COR-L47 (cell line): ENCODE measurements around the gene GINS1.
"Not testable (repeated sequence)": the region's sequence is repeated elsewhere in the genome, so short reads cannot be mapped to it uniquely, and the experiment has no call there.

ENCODE experiments used
- DNase-seq: peaks from one replicate; lab custom pipeline; 2025; lab: John Stamatoyannopoulos, UW

The GINS1 gene

DNA sequence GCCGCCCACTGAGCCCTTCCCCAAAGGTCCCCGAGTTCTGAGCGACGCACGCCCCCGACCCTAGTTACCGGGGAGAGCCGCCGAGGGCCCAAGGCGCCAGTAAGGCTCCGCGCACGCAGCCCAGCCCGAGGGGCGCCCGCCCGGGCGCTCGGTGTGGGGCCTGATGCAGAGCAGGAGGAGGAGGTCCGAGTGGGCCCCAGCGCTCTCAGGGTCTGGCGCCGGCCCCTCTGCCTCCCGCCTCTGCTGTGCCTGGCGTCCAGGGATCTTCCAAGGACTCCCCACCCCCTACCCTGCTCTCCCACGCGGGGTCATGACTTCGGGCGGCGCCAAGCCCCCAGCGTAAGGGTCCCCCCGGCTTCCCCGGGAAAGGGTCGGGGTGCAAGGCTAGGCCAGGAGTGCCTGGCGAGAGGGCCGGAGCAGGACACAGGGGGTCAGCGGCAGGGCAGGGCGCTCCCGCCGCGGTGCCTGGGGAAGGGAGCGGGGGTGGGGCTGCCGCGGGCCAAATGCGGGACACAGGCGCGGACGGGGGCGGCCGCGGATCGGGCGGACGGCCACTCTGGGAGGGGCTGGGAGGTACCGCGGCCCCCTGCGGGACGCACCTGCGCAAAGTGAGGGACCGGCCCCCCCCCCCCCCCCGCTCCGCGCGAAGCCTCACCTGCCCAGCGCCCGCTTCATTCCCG is 17.5 kb upstream of the GINS1 start:
- DNase-seq: peak; percentile 61

DNA sequence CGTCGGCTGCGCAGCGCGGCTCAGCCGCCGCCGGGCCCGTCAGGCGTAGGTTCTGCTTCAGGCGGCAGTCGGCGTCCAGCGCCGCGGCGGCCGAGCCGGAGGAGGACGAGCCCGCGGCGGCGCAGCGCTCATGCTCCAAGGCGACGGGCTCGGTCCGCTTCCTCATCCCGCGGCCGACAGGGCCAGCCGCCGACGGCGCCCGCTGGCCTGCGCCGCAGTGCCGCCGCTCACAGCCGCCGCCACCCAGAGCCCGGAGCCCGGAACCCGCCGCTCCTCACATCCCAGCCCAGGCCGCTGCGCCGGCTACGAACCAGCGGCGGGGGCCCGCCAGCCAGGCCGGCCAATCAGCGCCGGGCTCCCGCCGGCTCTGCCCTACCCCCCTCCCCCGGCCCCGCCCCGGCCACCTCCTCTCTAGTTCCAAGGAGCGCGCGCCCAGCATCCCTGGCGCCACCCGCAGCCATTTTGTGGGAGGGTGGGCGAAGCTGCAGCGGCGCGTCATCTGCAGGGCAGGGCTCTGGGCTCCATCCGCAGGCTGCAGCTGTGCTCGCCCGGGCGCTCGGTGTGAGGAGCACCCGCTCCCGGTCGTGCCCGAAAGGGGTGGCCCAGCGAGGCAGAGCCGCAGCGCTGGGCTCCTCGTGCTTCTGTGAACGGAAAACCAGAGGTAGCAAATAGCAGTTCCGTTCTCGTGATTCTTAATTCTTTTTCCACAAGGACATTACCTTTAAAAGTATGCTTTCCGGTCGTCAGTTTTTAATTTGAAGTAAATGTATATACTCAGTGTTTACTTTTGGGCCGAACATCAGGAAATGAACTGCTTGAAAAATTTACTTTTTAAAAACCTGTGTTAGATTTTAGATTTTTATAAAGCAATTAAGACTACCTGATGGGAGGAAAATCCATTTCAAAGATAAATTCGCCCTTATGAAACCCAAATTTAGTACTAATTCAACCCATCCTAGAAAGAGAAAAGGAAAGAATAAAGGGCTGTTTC is 16.6 kb upstream of the GINS1 start, which contains the start of gene ABHD12:
Gene ABHD12, minus strand, starts transcription at position 298 of the 991 bp plus-strand sequence. Its CDS starts 132 bp downstream, at position 166.
- DNase-seq: peak; percentile 95

DNA sequence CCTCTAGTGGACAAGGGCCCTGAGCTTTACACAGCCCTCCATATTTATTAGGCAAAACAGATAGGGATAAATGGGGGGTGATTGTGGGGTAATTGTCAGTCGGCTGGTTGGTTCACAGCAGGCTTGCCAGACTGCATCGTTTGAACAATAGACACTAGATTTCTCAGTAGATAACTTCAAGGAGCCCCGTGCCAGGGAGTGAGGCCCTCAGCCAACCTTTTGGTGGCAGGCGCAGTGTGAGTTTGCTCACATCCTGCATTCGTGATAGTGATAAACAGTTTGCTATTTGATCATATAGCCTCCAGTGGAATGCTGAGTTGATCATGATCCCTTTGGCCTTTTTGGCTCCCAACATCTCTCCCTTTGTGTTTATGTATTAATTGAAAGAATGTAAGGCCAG is 13.2 kb upstream of the GINS1 start:
- DNase-seq: no peak

DNA sequence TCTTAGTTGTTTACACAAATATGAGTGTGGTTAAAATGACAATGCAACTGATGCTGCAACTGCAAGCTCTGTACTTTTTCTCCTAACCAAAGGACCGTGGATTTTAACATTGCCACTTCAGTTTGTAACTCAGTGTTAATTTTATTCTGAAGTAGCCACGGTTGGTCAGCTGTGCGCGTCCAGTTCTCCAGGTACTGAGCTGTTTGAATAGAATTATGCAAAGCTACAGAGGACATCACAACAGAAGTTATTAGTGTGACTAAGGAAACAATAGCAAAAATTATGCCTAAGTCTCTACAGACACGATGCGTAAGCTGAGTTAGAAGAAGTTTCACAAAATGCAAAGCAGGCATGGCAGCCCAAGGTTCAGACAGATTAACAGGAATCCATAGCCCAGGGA is 12.5 kb upstream of the GINS1 start:
- no peak for DNase-seq

DNA sequence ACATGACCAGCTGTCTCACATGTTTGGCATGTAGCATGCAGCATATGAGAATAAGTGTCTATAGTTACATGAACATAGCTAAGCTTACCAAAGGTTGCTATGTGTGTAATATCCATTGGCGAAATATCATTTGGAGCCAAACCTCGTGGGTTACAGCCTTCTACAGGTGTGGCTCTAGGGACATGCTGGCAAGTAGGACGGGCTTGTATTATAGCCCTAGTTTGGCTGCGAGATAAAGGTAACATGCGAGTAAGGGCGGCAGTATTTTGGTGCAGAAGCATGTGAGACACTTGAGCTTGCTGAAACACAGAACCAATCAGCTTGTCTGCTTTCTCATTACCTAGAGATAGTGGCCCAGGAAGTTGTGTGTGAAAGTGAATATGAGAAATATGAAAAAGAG is 10.4 kb upstream of the GINS1 start:
- no peak for DNase-seq

DNA sequence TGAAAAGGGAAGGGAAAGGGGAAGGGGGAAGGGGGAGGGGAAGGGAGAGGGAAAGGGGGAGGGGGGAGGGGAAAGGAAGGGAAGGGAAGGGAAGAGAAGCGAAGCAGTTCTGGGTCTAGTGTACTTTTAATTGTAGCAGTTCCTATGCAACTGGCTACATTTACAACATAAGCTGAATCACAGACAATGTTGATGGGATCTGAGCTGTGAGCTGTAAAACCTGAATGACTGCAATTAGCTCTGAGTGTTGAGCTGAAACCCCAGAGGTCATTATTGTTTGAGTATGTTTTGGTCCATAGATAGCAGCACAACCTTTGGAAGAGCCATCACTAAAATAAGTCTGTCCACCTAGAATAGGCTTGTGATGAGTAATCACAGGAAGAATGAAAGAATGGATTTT is 9.7 kb upstream of the GINS1 start:
- DNase-seq: no peak

DNA sequence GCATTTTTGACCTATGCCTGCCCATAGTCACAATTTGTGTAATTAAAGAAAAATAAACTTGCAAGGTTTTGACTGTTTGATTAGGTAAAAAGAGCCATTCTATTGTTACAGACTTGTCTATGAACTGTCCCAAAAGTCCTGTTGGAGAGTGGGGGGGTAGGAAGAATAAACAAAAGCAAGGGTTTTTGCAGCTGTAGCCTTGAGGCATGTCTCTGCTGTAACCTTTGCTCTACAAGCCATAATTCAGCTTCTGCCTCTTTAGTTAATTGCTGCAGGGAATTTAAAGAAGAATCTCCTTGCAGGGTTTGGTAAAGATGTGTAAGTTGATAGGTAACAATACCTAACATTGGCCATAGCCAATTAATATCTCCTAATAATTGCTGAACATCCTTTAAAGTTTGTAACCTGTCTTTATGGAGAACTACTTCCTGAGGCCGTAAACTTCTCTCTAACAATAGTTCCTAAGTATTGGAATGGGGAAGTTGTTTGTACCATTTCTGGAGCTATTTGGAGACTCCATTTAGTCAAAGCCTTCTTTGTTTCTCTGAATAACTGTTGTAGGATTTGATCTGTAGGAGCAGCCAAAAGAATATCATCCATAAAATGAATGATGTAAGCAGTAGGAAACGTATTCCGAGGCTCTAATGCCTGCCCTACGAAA is 9.0 kb upstream of the GINS1 start:
- DNase-seq: no peak

DNA sequence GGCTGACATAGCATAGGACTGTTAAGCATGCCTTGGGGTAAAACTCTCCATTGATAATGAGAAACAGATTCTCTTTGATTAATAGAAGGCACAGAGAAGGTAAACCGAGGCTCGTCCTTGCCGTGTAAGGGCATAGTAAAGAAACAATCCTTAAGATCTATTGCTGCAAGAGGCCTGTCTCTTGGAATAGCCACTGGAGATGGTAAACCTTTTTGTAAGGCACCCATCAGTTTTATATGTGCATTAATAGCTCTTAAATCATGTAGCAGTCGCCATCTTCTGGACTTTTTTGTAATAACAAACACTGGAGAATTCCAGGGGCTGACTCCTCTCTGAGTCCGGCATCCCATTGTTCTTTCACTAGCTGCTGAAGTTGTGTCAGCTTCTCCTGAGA is 8.4 kb upstream of the GINS1 start:
- DNase-seq: peak; percentile 68

DNA sequence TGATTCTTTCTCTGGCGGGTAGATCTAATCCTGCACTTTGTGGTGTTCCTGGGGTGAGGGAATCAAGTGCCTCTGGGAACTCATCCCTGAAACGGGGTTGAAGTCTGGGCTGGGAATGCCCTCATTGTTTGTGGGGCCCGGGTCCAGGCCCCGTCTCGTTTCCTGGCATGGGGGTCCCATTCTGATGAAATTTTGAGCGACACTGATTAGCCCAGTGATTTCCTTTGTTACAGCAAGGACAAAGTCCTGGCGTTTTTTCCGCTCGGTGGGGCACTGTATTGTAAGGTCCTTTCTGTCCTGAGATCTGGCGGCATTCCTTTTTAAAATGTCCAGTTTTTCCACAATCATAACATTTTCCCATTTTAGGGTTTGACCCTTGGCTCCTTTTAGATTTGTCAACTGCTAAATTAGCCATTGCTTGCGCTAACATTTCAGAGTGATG is 7.2 kb upstream of the GINS1 start:
- DNase-seq: not testable (repeated sequence)

DNA sequence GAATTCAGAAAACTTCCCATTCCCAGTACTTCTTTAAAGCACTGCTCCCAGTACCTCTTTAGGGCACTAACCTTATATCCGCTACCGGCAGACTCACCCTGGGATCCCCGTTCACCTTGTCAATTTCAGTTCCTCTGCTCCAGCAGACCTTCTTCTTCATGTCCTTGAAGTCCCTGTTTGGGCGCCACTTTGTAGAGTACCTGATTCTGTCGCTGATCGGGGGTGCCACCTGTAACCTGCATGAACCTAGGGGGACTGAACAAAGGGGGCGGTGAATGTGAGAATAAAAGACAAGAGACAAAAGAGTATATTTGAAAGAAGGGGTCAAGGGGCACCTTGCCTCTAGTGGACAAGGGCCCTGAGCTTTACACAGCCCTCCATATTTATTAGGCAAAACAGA is 4.9 kb upstream of the GINS1 start:
- DNase-seq: no peak

DNA sequence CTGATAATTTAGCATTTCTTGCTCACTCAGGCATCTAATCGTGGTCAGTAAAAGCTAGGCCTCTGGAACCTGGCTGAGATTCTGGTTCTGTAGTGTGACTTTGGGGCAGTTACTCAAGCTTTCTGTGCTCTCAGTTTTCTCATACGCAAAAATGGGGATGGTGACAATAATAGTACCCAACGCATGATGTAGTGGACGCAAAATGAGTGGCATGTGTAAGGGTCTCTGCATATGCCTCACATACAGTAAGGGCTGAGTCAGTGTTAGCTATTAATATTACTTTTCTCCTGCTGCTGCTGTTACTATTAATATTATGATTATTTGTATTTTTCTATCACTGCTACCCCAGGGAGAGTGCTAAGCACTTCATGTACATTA is 686 bp downstream of the GINS1 start:
- DNase-seq: no peak

DNA sequence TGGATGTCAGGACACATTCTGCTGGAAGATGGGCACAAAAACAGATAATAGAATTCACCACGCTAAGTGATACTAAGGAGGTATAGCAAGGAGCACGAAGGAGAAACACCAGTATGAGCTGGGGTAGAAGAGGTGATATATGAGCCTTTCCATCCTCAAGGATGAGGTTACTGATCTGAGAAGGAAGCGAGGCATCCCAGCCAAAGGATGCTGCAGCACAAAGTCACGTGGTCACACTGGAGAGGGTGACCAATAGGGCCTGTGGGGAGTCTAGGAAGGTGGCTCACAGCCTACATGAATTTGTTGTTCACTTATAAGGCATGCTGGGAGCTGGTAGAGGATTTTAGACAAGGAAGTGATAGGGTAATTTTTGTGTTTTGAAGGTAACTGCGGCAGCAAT is 1.4 kb downstream of the GINS1 start:
- DNase-seq: no peak

DNA sequence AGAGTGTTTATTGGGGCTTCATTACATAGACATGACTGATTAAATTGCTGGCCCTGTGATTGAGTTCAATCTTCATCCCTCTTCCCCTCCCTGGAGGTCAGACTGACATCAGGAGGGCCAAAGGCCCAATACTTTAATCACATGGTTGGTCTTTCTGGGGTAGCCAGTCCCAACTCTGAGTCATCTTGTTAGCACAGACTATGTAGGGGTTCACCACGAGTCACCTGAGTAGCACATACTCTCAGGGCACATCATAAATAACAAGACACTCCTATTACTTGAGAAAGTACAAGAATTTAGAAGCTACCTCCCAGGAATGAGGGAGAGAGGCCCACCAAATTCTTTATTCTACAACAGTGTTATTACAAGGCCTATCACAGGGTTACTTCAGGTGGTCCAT is 11.3 kb downstream of the GINS1 start:
- no peak for DNase-seq

DNA sequence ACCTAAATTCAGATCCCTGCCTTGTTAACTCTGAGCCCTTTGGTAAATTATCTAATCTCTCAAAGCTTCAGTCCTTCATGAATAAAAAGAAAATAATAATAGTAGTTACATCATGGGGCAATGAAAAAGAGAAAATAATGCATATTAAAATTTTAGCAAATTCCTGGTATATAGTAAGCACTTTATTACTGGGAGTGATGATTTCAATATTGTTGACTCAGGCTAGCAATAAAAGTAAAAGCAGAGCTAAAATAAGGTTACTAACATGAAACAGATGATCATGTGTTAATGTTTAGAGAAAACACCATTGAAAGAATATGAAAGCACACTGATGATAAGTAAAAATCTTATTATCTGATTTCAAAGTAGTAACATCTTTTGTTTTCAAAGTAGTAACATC is 13.6 kb downstream of the GINS1 start:
- DNase-seq: no peak

DNA sequence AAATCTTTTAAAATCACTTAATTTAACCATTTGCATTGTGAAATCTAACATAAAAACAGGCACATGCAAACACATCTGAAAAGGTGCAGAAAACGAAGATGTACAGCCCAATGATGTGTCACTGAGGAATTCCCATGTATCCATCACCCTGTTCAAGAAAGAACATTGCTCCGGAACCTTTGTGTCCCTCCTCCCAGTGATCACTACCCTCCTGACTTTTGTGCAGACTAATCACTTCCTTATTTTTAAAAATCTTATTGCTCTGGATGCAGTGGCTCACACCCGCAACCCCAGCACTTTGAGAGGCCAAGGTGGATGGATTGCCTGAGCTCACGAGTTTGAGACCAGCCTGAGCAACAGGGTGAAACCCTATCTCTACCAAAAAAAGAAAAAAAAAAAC is 14.6 kb downstream of the GINS1 start:
- no peak for DNase-seq

DNA sequence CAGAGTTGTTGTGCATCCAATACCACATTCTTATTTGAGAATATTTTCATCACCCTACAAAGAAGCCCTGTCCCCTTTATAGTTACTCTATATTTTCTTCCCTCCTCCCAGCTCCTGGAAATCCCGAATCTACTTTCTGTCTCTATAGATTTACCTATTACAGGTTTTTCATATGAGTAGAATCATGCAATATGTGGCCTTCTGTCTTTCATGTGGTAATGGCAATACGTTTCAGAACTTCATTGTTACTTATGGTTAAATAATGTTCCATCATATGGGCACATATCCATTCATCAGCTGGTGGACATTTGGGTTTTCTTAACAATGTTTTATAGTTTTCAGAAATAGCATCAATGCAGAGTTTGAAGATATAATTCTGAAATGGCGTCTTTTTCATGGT is 17.1 kb downstream of the GINS1 start:
- DNase-seq: no peak

DNA sequence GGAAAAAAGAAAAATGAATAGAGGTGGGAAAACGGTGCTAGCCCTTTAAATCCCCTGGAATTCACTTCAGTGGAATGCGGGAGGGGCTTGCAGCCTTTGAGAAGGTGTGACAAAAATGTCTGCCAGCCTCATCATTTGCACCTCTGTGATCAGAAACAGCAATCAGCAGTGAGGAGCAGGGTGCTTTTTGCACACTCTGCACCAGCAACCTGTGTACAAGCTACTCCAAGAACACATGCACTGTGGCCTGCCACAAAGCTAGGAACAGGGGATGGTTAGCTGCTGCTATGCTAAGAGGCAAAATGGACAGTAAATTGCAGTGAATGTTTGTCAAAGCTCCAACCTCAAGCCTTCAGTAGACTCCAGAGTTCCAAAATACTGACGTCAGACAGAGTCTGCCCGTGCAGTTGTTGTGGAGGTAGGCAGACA is 29.7 kb downstream of the GINS1 start:
- DNase-seq: no peak

DNA sequence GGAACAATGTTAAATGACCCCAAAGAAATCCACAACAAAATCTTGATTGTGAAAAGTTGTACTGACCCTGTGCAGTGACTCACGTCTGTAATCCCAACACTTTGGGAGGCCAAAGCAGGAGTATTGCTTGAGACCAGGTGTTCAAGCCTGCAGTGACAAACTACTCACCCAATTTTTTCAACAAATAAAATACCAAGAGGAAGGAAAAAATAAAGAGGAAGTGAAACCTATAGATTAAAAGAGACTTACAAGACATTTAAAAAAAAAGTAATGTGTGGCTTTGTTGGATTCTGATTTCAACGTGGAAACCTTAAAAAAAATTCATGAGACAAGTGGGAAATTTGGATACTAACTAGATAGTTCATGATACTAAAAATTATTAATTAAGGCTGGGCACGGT is 31.9 kb downstream of the GINS1 start:
- no peak for DNase-seq

DNA sequence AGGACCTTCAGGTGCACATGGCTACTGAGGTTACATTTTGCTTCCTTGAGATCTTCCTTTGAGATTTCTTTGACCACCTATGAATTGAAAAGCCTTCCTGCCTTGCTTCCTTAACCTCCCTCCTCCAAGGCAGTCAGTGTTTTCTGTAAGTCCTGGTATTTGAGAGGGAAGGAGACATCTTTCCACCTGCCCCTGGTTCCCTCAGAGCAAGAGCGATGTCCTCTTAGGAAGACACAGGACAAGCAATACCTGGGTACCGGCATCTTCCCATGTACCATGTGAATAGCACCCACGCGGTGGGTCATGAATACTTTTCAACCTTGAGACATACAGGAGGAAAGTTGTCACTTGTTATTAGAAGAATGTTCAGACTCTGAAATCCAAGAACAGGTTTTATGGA is 37.1 kb downstream of the GINS1 start:
- no peak for DNase-seq

DNA sequence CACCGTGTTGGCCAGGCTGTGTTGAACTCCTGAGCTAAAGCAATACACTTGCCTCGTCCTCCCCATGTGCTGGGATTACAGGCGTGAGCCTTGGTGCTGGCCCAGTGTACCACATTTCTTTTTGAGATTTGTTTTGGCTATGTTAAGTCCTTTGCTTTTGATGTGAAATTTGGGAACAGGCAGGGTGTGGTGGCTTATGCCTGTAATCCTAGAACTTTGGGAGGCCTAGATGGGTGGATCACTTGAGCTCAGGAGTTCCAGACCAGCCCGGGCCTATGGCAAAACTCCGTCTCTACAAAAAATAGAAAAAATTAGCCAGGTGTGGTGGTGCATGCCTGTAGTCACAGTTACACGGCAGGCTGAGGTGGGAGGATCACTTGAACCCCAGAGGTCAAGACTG is 40.2 kb downstream of the GINS1 start:
- no peak for DNase-seq

DNA sequence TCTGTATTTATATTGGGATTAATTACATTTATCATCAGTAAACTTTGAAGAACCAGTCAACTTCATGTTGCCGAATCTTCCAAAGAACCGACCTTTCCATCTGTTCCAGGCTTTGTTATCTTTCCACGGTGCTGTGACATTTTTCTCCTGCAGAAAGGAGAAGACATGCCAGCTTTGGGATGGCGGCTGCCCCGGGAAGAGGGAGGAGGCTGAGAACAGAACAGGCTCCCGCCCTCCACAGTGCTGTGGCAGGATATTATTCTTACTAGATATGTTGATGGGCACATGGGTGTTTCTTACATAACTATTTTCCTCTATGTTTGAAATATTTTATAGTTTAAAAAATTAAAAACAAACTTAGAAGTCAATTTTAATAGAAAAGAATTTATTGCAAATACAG is 44.9 kb downstream of the GINS1 start:
- no peak for DNase-seq

DNA sequence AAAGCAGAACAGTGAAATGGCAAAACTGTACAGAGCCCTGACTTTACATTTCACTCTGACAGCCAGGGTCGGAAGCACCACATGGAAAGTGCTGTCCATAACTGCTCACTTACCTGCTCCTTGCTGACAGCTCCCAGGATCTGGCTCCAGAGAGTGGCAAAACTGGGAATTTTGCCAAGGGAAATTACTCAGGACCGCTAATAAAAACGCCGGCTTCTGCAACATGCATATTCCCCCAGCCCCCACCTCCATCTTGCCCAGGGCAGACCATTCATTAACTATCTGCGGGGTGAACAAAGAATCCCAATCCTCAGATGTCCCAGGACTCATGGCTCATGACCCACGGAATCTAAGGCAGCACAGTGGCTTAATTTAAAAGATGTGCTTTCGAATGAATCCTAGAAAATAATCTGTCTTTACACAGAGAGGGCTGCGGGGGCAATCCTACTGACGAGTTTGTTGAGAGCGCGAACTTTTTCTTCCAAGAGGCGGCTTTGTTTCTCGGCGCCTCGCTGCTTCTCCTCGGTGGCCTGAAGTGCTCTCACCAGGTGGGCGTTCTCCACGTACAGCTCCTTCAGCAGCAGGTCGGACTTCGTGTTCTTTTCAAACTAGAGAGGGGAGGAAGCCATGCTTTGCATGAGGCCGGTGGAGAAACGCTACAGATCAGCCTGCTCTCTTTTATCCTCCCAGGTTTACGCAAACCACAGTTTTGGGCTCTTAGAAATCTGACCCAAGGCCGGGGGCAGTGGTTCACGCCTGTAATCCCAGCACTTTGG is 45.8 kb downstream of the GINS1 start:
- DNase-seq: peak; percentile 85
